ENCODE measurements around the gene STAT5A.

The STAT5A gene

GRCh38 chr17:42337442-42337841 is 49.1 kb downstream of the STAT5A start:
- in situ Hi-C loops (cut with HindIII; ENCODE audit: low sequenced_read_pairs) = no loop called here
- peak; percentile 80 for DNase-seq (ENCODE audit: low read depth, low spot score)

GRCh38 chr17:42338427-42338985 is 50.2 kb downstream of the STAT5A start:
- no peak for TF ChIP-seq CTCF (IDR thresholded peaks at IDR 0.05; ENCODE audit: low read depth, low read length)
- no peak for DNase-seq (ENCODE audit: low read depth, low spot score)
- in situ Hi-C loops (cut with HindIII; ENCODE audit: low sequenced_read_pairs) = no loop called here
- H3K4me3 ChIP-seq (ENCODE audit: low read depth, low read length) = no peak overlapping the region

More at GRCh38 chr17:42337442-42337841, 49.1 kb downstream of the STAT5A start:
- no peak overlapping the region for H3K4me3 ChIP-seq (ENCODE audit: low read depth, low read length)
- no peak for TF ChIP-seq CTCF (IDR thresholded peaks at IDR 0.05; ENCODE audit: low read depth, low read length)

- DNase-seq (ENCODE audit: low read depth, low spot score) = no peak
- H3K4me3 ChIP-seq (ENCODE audit: low read depth, low read length) = no peak overlapping the region
- TF ChIP-seq CTCF (IDR thresholded peaks at IDR 0.05; ENCODE audit: low read depth, low read length) = no peak
- in situ Hi-C loops (cut with HindIII; ENCODE audit: low sequenced_read_pairs) = no loop called here
Measured at GRCh38 chr17:42339221-42339620, 50.9 kb downstream of the STAT5A start.

GRCh38 chr17:42340691-42341127 is 52.4 kb downstream of the STAT5A start:
- TF ChIP-seq CTCF (IDR thresholded peaks at IDR 0.05; ENCODE audit: low read depth, low read length) = no peak
- H3K4me3 ChIP-seq (ENCODE audit: low read depth, low read length) = no peak overlapping the region
- DNase-seq (ENCODE audit: low read depth, low spot score) = no peak
- in situ Hi-C loops (cut with HindIII; ENCODE audit: low sequenced_read_pairs) = no loop called here

- H3K4me3 ChIP-seq (ENCODE audit: low read depth, low read length) = no peak overlapping the region
- in situ Hi-C loops (cut with HindIII; ENCODE audit: low sequenced_read_pairs) = no loop called here
- no peak for DNase-seq (ENCODE audit: low read depth, low spot score)
- TF ChIP-seq CTCF (IDR thresholded peaks at IDR 0.05; ENCODE audit: low read depth, low read length) = no peak
Measured at GRCh38 chr17:42341568-42341967, 53.3 kb downstream of the STAT5A start.

GRCh38 chr17:42342242-42343008 is 54.1 kb downstream of the STAT5A start:
- DNase-seq (ENCODE audit: low read depth, low spot score) = peak; percentile 79
- TF ChIP-seq CTCF (IDR thresholded peaks at IDR 0.05; ENCODE audit: low read depth, low read length) = no peak

More at GRCh38 chr17:42342242-42343008, 54.1 kb downstream of the STAT5A start:
- H3K4me3 ChIP-seq (ENCODE audit: low read depth, low read length) = no peak overlapping the region
- in situ Hi-C loops (cut with HindIII; ENCODE audit: low sequenced_read_pairs) = no loop called here

Measured in astrocyte of the spinal cord (primary cell).